B cell (primary cell): ENCODE data around the gene FIBP.

Experiments used
- EZH2 ChIP-seq: IDR thresholded peaks from 2 replicates; pipeline ENCODE4 v1.6.1; 2012; ENCODE audit warnings: borderline replicate concordance, low read depth, mild to moderate bottlenecking, moderate library complexity, low read length; ENCODE audit not compliant: insufficient read depth, poor library complexity, severe bottlenecking
- TF ChIP-seq, protein P1 (sequence below): fragments of 200-600 bp; IDR thresholded peaks from one replicate; pipeline ENCODE4 v1.8.0; 2022; ENCODE audit warnings: antibody characterized with exemption, mild to moderate bottlenecking

DNA sequence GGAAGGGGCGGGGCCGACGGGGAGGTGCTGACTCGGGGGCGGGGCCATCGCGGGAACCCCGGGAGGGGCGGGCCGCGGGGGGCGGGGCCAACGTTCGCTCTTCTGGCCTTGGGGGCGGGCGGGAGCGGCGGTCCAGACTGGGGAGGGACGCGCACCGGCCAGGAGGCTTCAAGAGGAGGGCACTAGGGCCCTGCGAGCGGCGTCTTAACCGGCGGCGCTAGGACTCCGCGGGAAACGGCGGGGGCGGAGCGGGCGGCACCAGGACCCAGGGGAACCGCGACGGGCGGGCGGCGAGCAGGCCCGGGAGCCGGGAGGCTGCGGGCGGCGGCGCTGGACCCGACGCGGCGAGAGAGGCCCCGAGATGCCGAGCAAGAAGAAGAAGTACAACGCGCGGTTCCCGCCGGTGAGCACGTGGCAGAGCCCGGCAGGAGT lies 30.9 kb upstream of the FIBP start, which contains the start of gene DRAP1:
- TF ChIP-seq, protein P1, sequence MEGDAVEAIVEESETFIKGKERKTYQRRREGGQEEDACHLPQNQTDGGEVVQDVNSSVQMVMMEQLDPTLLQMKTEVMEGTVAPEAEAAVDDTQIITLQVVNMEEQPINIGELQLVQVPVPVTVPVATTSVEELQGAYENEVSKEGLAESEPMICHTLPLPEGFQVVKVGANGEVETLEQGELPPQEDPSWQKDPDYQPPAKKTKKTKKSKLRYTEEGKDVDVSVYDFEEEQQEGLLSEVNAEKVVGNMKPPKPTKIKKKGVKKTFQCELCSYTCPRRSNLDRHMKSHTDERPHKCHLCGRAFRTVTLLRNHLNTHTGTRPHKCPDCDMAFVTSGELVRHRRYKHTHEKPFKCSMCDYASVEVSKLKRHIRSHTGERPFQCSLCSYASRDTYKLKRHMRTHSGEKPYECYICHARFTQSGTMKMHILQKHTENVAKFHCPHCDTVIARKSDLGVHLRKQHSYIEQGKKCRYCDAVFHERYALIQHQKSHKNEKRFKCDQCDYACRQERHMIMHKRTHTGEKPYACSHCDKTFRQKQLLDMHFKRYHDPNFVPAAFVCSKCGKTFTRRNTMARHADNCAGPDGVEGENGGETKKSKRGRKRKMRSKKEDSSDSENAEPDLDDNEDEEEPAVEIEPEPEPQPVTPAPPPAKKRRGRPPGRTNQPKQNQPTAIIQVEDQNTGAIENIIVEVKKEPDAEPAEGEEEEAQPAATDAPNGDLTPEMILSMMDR = no peak
- no peak for TF ChIP-seq EZH2
